Kidney epithelial cell (primary cell): ENCODE data around the gene SLC22A14. TPM values are rescaled to one million over a fixed set of nuclear protein-coding genes. Genes with fewer than 3 reads are reported as not detected.

Source experiments
- DNase-seq: peaks from one replicate; pipeline ENCODE4 v3.0.0-alpha.2; 2010; ENCODE audit warnings: low read depth
- H3K27me3 ChIP-seq: 2 replicates; pipeline ENCODE4 v1.6.0; 2011; ENCODE audit warnings: low read length; ENCODE audit not compliant: control insufficient read depth, insufficient read depth
- H3K36me3 ChIP-seq: 2 replicates; pipeline ENCODE4 v1.5.1; 2011; ENCODE audit warnings: low read length; ENCODE audit not compliant: control insufficient read depth, insufficient read depth
- H3K4me3 ChIP-seq: 2 replicates; pipeline ENCODE4 v1.5.1; 2011; ENCODE audit warnings: low read depth, mild to moderate bottlenecking, control low read depth, low read length
- CTCF ChIP-seq: IDR thresholded peaks from 2 replicates; pipeline ENCODE4 v1.5.1; 2011; ENCODE audit warnings: mild to moderate bottlenecking, moderate library complexity, low read length, control low read depth, inconsistent platforms; ENCODE audit not compliant: insufficient read depth, poor library complexity, severe bottlenecking
- total RNA-seq: library from RNA; depleted of rRNA; stranded (reverse); fragments of >200 nt; gene quantifications from 2 replicates; pipeline ENCODE4 v1.2.3, GENCODE V29; 2015

SLC22A14 gene
- total RNA-seq, 1 donor from 2014 or later = 0.58 TPM

DNA sequence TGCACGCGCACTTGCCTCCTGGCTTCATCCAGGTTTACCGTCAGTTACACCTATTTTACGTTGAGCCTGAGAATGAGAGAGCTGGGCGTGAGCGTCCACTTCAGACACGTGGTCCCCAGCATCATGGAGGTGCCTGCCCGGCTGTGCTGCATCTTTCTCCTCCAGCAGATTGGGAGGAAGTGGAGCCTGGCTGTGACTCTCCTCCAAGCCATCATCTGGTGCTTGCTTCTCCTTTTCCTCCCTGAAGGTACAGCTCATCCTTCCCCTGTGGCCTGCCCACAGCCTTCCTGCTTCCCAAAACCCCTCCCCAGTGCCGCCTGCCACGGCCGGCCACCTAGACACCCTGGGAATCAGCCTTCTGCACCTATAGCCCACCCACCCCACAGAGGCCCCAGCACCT is 31.6 kb downstream of the SLC22A14 start:
- Histone ChIP-seq H3K36me3 (no peaks in the 10 kb centered on the region), H3K27me3 (peaks cover 3% of the 10 kb centered on the region), H3K4me3 (no peak overlapping the region)
- TF ChIP-seq CTCF = no peak
- no peak for DNase-seq

DNA sequence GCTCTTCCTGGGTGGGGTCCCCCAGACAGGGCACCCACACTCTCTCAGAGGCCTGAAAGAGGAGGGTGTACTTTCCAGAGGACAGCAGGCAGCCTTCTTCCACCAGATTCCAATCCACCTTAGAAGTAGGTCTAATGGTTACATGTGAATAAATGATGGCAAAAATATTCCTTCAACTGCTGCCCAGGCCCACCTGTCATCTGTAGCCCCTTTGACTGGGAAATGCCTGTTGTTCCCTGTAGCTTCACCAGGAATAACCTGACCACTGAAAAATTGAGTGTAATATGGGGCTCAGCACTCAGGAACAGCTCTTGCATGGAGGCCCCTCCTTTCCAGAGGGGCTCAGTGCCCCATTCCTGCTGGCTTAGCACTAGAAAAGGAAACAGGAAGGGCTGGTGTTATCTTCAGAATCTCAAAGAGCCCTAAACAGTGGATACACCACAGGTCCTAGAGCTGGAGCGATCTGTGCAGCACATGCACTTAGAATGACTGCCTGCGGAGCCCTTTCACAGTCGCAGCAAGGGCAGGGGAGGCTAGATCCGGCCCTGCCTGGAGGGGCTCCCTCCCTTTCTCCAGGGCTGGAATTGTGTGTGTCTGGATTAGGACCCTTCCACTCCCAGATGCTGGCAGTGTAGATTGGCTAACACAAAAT is 32.1 kb downstream of the SLC22A14 start:
- TF ChIP-seq CTCF = no peak

GRCh38 chr3:38314764-38315487 is 32.8 kb downstream of the SLC22A14 start:
- no peak overlapping the region for H3K4me3 ChIP-seq
- no peak for TF ChIP-seq CTCF
- H3K27me3 ChIP-seq = peaks cover 3% of the 10 kb centered on the region
- no peak for DNase-seq
- no peaks in the 10 kb centered on the region for H3K36me3 ChIP-seq

More for the DNA sequence above, 32.1 kb downstream of the SLC22A14 start:
- Histone ChIP-seq H3K4me3 (no peak overlapping the region), H3K27me3 (peaks cover 3% of the 10 kb centered on the region), H3K36me3 (no peaks in the 10 kb centered on the region)
- DNase-seq = no peak

GRCh38 chr3:38315488-38316230 is 33.6 kb downstream of the SLC22A14 start:
- Histone ChIP-seq H3K27me3 (peaks cover 3% of the 10 kb centered on the region), H3K4me3 (no peak overlapping the region), H3K36me3 (no peaks in the 10 kb centered on the region)
- DNase-seq = no peak
- TF ChIP-seq CTCF = no peak

DNA sequence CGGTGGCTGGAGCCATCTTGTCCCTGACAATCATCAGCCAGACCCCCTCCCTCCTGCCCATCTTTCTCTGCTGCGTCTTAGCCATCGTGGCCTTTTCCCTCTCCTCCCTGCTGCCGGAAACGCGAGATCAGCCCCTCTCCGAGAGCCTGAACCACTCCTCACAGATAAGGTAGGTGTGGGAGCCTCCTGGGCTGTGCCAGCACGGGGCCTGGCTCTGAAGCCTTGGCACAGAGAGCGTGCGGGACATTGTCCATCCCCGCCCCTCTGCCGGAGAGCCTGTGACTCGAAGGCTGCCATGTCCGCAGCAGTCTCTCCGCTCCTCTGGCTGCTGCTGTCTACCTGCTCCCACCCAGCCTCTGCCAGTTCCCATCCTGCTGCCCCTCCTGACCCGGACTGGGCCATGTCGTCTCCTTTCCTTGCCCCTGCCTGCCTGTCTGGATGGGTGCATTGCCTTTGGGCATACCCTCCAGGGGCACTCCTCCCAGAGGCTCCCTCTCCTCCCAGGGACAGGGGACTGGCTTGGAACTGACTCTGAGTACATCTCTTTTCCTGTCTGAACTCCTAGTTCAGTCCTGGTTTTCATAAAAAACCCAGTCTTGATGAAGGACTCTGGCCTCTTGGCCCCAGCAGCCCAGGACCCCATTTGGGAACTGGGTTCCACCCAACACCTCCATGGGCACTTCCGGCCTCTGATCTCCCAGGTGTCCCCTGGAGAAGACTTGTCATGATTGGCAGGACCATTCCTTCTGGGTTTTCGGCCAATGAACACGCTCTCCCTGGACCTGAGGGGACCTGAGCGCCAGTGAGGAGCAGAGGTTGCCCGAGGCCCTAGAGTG is 34.5 kb downstream of the SLC22A14 start:
- no peak overlapping the region for H3K4me3 ChIP-seq
- DNase-seq = no peak
- no peaks in the 10 kb centered on the region for H3K36me3 ChIP-seq
- H3K27me3 ChIP-seq = peaks cover 3% of the 10 kb centered on the region
- TF ChIP-seq CTCF = no peak
